Erythroblast (primary cell): Measurements from ENCODE around the gene MCF2L2.

Experiments
- GATA1 ChIP-seq: IDR thresholded peaks from 2 replicates; pipeline ENCODE4 v1.6.1; 2011; ENCODE audit warnings: low read depth, mild to moderate bottlenecking, control low read depth, low read length, moderate library complexity
- POLR2A ChIP-seq: IDR thresholded peaks from 2 replicates; pipeline ENCODE4 v1.6.1; 2011; ENCODE audit warnings: mild to moderate bottlenecking, low read length

DNA sequence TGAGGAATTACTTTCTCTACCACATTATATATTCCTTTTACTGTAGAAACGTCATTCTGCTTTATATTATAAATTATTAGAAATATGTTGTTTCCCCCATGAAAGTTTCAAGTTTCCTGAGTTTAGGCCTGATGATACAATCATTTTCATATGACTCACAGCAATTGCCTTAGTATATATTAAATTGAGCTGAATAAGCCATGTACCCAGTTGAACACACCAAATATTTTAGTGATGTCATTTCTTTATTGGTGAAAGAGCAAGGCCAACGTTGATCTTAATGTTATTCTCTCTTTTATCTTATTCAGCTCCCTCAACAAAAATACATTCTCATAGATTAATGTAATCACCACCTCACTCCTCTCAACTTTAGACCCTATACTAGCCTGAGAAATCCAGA, 144.5 kb downstream of the MCF2L2 start:
- TF ChIP-seq POLR2A: no peak
- TF ChIP-seq GATA1: no peak
